ENCODE data around the gene CASKIN2.
"Not testable (repeated sequence)": the region's sequence is repeated elsewhere in the genome, so short reads cannot be mapped to it uniquely, and the experiment has no call there.

Gene CASKIN2

GRCh38 chr17:75465039-75465438 lies 50.3 kb downstream of the CASKIN2 start:
- DNase-seq (ENCODE audit: low read depth) = no peak

- DNase-seq (ENCODE audit: low read depth) = no peak
Measured at GRCh38 chr17:75463603-75464002, 51.7 kb downstream of the CASKIN2 start.

DNA sequence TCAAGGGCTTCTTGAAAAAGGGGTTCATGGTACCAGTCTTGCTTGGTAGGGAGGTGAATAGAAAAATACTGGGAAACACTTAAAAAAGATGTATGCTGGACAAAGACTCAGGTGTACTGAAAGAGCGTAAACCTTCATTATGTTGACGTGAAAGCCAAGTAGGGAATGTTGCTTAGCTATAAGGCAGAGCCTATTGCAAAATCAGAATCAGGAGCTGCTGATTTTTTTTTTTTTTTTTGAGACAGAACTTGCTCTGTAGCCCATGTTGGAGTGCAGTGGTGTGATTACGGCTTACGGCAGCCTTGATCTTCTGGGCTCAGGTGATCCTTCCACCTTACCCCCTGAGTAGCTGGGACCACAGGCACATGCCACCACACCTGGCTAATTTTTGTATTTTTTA lies 55.0 kb downstream of the CASKIN2 start:
- no peak for DNase-seq (ENCODE audit: low read depth)

DNA sequence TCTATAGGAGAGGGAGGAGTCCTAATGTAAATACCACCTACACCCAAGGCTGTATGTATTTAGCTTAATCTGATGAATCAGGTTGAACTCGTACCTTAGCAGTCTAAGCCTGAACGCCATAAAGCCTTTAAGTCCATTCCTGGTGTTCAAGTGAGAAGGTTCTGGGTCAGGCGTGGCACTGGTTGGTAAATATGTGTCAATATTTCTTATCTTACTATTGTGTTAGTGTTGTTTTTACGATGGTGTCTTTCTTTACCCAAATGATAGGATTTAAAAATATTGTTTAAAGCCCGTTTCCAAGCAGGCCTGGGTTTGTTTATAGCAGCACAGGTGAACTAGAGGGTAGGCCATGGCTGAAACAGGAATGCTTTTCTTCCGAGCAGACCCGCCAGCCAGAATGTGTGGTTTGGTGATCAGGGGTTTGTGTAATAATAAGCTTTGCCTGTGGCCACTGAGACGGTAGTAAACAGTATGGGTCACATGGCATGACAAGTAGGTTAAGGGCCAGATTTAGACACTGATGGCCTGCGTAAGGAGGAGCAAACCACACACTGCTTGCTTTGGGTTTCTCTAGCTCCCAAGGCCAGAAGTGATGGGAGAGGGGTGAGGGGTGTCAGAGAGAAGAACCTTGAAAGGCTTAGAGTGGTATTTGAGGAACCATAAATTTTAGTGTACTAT lies 55.6 kb downstream of the CASKIN2 start:
- DNase-seq (ENCODE audit: low read depth) = no peak

GRCh38 chr17:75459246-75459589 lies 56.1 kb downstream of the CASKIN2 start:
- no peak for DNase-seq (ENCODE audit: low read depth)

DNA sequence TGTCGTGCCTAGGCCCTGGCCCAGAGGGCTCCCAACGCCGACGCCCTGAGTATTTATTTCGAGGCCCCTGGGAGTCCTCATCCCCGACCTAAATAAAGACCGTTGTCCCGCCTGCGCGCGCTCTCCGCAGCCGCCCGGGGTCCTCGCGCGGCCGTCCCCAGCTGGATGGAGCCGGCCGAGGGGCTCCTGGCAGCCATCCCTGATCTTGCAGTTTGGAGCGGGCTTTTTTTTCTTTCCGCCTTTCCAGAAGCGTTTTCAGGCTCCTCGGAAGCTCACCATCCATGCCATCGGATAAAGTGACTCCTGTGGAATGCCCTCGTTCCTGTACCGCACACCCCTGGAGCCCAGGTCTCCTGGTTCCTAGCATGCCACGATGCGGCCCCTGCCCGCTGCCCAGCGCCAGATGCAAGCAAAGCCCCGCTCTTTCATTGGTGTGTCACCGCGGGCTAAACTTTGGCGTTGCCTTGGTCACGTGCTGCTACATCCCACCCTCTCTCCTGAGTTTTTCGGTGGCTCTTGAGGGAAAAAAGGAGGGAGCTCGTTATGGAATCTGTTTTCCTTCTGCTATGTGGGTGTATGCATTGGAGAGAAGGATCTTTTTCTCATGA lies 58.2 kb downstream of the CASKIN2 start:
- no peak for DNase-seq (ENCODE audit: low read depth)

- DNase-seq (ENCODE audit: low read depth) = peak; percentile 88
Measured at GRCh38 chr17:75456417-75457046, 58.8 kb downstream of the CASKIN2 start, which contains the start of gene TMEM94. Gene TMEM94, plus strand, starts transcription at chr17:75456635. Its CDS starts 15,271 bp downstream, at chr17:75471906.

GRCh38 chr17:75456039-75456416 lies 59.3 kb downstream of the CASKIN2 start:
- no peak for DNase-seq (ENCODE audit: low read depth)

- not testable (repeated sequence) for DNase-seq (ENCODE audit: low read depth)
Measured at GRCh38 chr17:75454672-75455071, 60.7 kb downstream of the CASKIN2 start.

DNA sequence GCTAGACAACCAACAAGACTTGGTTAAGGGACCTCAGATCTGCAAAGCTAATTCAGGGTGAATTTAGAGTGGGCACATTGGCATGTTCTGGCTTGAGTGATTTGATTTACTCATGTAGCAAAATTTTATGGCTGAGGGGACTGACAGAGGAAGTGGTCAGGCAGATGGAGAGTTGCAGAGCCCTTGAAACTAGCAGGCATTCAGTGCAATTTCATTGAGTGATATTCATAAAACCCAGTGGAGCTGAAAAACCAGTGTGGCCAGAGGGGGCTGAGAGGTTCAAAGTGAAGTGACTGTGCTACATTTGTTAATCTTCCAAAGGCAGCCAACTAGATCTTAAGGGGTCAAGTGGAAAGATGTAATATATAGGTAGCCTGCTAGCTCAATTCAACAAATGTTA lies 61.1 kb downstream of the CASKIN2 start:
- no peak for DNase-seq (ENCODE audit: low read depth)

GRCh38 chr17:75450270-75450669 lies 65.1 kb downstream of the CASKIN2 start:
- DNase-seq (ENCODE audit: low read depth) = no peak
